C4-2B (cell line): ENCODE data around the gene PLS1.

Experiments used
- H3K27ac ChIP-seq: fragments of 450-650 bp; 2 replicates; pipeline ENCODE4 v1.5.1; 2017
- CTCF ChIP-seq: fragments of 450-650 bp; conservative IDR thresholded peaks from 2 replicates; pipeline ENCODE4 v1.5.1; 2017; ENCODE audit warnings: mild to moderate bottlenecking
- ZFX ChIP-seq: fragments of 450-650 bp; IDR thresholded peaks from 2 replicates; pipeline ENCODE4 v1.6.1; 2017

PLS1 gene

DNA sequence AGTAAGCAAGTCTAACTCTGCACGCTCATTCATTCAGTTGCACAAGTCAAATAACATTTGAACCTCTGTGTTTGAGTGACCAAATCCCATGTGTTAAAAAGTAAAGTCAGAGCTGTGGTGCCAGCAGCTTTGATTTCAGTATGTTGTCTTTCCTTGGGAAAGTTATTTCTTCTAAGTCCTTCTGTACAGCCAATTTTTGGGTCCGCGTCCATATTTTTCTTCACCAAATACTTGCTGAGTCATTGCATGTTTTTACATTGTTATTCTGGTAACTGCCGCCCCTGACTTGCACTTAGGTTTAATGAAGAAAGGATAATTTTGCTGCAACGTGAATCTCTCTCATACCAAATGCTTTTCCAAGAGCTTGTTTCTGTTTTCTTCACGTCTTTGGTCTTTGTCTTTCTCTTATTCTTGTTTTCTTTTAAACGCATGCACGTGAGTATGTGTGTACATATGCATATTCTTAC is 56.7 kb downstream of the PLS1 start:
- TF ChIP-seq ZFX, result no peak
- no peak for TF ChIP-seq CTCF
- H3K27ac ChIP-seq, result no peak overlapping the region

GRCh38 chr3:142656575-142656974 is 60.4 kb downstream of the PLS1 start:
- H3K27ac ChIP-seq, result no peak overlapping the region
- TF ChIP-seq CTCF, result no peak
- no peak for TF ChIP-seq ZFX

DNA sequence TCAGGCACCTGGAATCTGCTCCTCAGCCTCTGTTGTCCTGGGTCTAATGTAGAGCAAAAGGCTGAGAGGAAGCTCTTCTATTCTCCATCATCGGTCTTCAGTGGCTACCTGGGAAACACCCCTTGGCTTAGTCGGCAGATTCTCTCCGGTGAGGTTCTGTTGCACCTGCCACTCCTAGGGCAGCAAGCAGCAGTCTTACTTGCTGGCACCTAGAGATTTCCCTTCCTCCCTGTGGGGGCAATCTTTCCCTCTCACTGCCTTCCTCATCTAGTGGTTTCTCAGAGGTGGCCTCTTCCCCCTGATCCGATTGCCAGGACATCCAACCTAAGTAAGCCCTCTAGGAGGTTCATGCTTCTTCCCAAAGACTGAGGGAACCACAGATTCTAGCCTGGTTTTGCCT is 60.8 kb downstream of the PLS1 start:
- no peak overlapping the region for H3K27ac ChIP-seq
- TF ChIP-seq ZFX (no peak), CTCF (no peak)

GRCh38 chr3:142660383-142660782 is 64.2 kb downstream of the PLS1 start:
- TF ChIP-seq CTCF (no peak), ZFX (no peak)
- no peak overlapping the region for H3K27ac ChIP-seq

DNA sequence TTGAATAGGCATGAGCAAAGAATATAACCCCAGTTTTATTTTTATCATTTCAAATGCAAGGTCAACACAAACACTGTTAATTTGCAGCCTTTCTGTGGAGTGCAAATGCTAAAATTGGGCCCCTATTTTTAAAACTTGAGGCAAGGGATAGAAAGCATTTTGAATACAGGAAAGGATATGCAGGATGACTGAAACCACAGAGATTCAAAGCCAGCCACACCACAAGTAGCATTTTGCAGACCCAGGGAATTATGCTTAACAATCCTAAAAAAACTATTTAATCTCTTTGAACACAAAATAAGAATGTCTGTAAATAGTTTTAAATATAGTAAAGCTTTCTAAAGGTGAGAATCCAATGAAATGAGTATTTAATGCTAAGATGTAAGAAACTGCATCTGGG is 64.7 kb downstream of the PLS1 start:
- no peak overlapping the region for H3K27ac ChIP-seq
- TF ChIP-seq CTCF (no peak), ZFX (no peak)

GRCh38 chr3:142663865-142664264 is 67.7 kb downstream of the PLS1 start:
- H3K27ac ChIP-seq, result no peak overlapping the region
- TF ChIP-seq CTCF (no peak), ZFX (no peak)

GRCh38 chr3:142664311-142664710 is 68.1 kb downstream of the PLS1 start:
- H3K27ac ChIP-seq, result no peak overlapping the region
- TF ChIP-seq CTCF (no peak), ZFX (no peak)
